ENCODE data around the gene PSME4. TPM values are rescaled to one million over a fixed set of nuclear protein-coding genes. Genes with fewer than 3 reads are reported as not detected.

PSME4 gene
- total RNA-seq, 1 experiment from 2014 or later, result 65.2 TPM

DNA sequence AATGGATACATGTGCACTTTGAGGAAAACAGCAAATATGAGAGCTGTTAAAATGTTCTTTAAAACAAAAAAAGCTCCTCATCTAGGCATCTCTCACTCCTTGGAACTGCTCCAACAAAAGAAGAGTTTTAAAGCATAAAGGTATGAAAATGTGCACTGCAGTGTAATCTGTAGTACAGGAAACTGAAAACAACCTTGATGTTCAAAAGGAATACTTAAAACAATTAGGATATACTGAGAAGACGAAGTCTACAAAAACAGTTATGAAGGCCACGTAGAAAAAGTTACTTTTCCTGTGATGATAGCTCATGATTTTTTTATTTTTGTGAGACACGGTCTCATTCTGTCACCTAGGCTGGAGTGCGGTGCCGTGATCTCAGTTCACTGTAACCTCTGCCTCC lies 109.0 kb downstream of the PSME4 start:
- H3K36me3 Mint-ChIP-seq (ENCODE audit: insufficient read depth, unreplicated experiment), result peaks cover 44% of the 10 kb centered on the region
- no peak overlapping the region for H3K4me3 Mint-ChIP-seq (ENCODE audit: unreplicated experiment)
- H3K27me3 Mint-ChIP-seq (ENCODE audit: insufficient read depth, unreplicated experiment), result no peaks in the 10 kb centered on the region
- TF ChIP-seq, protein P1, sequence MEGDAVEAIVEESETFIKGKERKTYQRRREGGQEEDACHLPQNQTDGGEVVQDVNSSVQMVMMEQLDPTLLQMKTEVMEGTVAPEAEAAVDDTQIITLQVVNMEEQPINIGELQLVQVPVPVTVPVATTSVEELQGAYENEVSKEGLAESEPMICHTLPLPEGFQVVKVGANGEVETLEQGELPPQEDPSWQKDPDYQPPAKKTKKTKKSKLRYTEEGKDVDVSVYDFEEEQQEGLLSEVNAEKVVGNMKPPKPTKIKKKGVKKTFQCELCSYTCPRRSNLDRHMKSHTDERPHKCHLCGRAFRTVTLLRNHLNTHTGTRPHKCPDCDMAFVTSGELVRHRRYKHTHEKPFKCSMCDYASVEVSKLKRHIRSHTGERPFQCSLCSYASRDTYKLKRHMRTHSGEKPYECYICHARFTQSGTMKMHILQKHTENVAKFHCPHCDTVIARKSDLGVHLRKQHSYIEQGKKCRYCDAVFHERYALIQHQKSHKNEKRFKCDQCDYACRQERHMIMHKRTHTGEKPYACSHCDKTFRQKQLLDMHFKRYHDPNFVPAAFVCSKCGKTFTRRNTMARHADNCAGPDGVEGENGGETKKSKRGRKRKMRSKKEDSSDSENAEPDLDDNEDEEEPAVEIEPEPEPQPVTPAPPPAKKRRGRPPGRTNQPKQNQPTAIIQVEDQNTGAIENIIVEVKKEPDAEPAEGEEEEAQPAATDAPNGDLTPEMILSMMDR (IDR thresholded peaks at IDR 0.05; ENCODE audit: unreplicated experiment), result no peak
- ChIA-PET POLR2A (interaction anchor here (0.7 to 1.5 kb wide), 5 partner anchors 15 to 213 kb away, joined by 3 to 6 read pairs (median 3); partner anchors contain the start of gene PSME4), CTCF (interaction anchor here (0.6 to 1.1 kb wide), 3 partner anchors 9 to 83 kb away, joined by 3 read pairs; no protein-coding TSS in a partner anchor)
- BruUV-seq (replicated peaks), result no TSS peak
- H3K9me3 Mint-ChIP-seq (ENCODE audit: unreplicated experiment), result no peaks in the 10 kb centered on the region
- H3K27ac Mint-ChIP-seq (ENCODE audit: low read depth, unreplicated experiment), result no peak overlapping the region
- DNase-seq (ENCODE audit: unreplicated experiment), result no peak
- H3K4me1 Mint-ChIP-seq (ENCODE audit: insufficient read depth, unreplicated experiment), result no peaks in the 10 kb centered on the region
- intact Hi-C loops (cut with micrococcal nuclease), result no loop called here

DNA sequence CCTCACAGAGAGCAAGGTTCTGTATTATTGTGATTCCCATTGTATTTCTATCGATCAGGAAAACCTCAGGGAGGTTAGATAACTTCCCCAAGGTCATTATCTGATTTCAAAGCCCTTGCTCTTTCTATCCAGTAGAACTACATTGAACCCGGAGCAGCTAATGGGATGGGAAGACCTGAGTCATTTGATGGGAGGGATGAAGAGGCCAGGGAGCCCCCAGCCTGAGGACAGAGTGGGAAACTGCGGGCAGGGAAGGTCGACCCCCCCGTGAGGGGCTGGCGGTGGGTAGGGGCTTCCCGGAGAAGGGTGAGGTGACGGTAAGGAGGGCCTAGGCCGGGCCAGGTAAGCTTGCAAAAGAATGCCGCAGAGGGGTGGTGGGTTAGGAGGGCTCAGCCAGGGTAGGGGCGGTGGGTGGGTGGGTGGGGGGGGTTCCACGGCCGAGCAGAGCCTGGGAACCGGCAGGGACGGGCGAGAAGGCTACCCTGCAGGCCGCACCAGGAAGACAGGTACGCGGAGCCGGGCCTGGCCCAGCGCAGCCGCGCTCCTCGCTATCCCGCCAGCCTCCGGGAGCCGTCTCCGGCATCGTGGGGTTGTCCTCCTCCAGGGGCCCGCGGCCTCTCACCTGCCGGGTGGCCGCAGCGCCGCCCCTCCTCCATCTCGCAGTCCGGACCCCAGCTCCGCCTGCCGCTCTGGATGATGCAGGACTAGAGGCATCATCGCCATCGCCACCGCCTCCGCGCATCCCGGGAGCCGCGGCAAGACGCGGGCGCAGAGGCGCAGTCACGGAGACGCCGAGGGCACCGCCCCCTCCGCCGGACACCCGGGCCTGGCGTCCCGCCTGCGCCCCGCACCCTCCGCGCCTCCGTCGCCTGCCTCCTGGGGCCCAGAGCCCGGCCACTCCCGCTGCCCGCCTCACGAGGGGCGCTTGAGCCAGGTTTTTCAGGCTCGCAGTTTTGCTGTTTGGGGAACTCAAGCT lies 111.3 kb downstream of the PSME4 start, which contains the start of gene GPR75:
TSS of gene GPR75 (minus strand) at position 762 of the 976 bp plus-strand sequence. CDS start 5,211 bp downstream, outside the sequence.
- Mint-ChIP-seq H3K36me3 (ENCODE audit: insufficient read depth, unreplicated experiment) (peaks cover 30% of the 10 kb centered on the region), H3K4me3 (ENCODE audit: unreplicated experiment) (no peak within 1 kb of the TSS), H3K4me1 (ENCODE audit: insufficient read depth, unreplicated experiment) (no peaks in the 10 kb centered on the region), H3K9me3 (ENCODE audit: unreplicated experiment) (no peaks in the 10 kb centered on the region), H3K27me3 (ENCODE audit: insufficient read depth, unreplicated experiment) (no peaks in the 10 kb centered on the region), H3K27ac (ENCODE audit: low read depth, unreplicated experiment) (no peak within 1 kb of the TSS)
- TF ChIP-seq, protein P1 (IDR thresholded peaks at IDR 0.05; ENCODE audit: unreplicated experiment), result no peak
- intact Hi-C loops (cut with micrococcal nuclease), result no loop called here
- ChIA-PET POLR2A (no interaction called here), CTCF (interaction anchor here (0.6 kb wide), 1 partner anchor 137 kb away, joined by 3 read pairs; no protein-coding TSS in a partner anchor)
- no peak for DNase-seq (ENCODE audit: unreplicated experiment)
- BruUV-seq (replicated peaks), result no TSS peak

DNA sequence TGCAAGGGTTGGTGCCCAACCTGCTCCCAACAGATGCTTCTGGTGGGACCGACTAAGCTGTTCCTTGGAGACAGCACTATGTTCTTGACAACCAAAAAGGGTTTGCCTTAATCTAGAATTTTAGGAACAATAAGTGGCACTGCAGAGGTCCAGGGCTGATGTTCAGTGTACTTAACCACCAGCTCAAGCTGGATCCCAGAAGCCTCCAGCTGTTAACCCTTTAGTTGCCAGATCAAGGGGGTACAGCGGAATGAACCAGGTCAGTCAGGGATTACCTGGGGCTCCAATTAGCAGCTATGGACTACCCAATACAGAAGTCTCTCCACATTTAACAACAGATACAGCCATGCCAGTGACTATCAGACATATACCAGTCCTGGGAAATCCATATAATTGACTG lies 114.5 kb downstream of the PSME4 start:
- intact Hi-C loops (cut with micrococcal nuclease), result no loop called here
- no TSS peak for BruUV-seq (replicated peaks)
- ChIA-PET CTCF (interaction anchor here (0.5 to 0.7 kb wide), 2 partner anchors 15 to 17 kb away, joined by 3 read pairs; no protein-coding TSS in a partner anchor), POLR2A (no interaction called here)
- TF ChIP-seq, protein P1 (IDR thresholded peaks at IDR 0.05; ENCODE audit: unreplicated experiment), result no peak
- H3K27ac Mint-ChIP-seq (ENCODE audit: low read depth, unreplicated experiment), result no peak overlapping the region
- no peaks in the 10 kb centered on the region for H3K27me3 Mint-ChIP-seq (ENCODE audit: insufficient read depth, unreplicated experiment)
- no peaks in the 10 kb centered on the region for H3K4me1 Mint-ChIP-seq (ENCODE audit: insufficient read depth, unreplicated experiment)
- H3K9me3 Mint-ChIP-seq (ENCODE audit: unreplicated experiment), result no peaks in the 10 kb centered on the region
- no peak for DNase-seq (ENCODE audit: unreplicated experiment)
- H3K4me3 Mint-ChIP-seq (ENCODE audit: unreplicated experiment), result no peak overlapping the region
- H3K36me3 Mint-ChIP-seq (ENCODE audit: insufficient read depth, unreplicated experiment), result peaks cover 39% of the 10 kb centered on the region

DNA sequence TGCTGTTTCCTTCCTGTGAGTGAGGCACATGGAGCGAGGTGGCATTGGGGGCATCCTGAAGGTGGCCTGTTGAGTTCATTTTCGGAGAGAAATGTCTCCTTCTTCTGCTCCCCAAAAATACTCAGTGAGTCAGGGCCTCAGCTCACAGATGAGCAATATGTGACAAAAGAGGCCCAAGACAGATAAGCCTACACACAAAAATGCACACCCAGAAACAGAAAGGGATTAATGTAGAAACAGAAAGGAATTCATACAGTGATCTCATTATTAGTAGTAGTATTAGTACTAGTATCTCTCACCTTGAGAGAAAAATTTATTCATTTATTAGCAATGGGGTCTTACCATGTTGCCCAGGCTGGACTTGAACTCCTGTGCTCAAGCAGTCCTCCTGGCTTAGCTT lies 116.1 kb downstream of the PSME4 start:
- Mint-ChIP-seq H3K9me3 (ENCODE audit: unreplicated experiment) (no peaks in the 10 kb centered on the region), H3K36me3 (ENCODE audit: insufficient read depth, unreplicated experiment) (peaks cover 44% of the 10 kb centered on the region), H3K27ac (ENCODE audit: low read depth, unreplicated experiment) (peak overlapping the region; percentile 9), H3K27me3 (ENCODE audit: insufficient read depth, unreplicated experiment) (no peaks in the 10 kb centered on the region), H3K4me1 (ENCODE audit: insufficient read depth, unreplicated experiment) (no peaks in the 10 kb centered on the region), H3K4me3 (ENCODE audit: unreplicated experiment) (no peak overlapping the region)
- BruUV-seq (replicated peaks), result no TSS peak
- TF ChIP-seq, protein P1 (IDR thresholded peaks at IDR 0.05; ENCODE audit: unreplicated experiment), result no peak
- ChIA-PET CTCF (interaction anchor here (0.7 kb wide), 1 partner anchor 93 kb away, joined by 4 read pairs; no protein-coding TSS in a partner anchor), POLR2A (no interaction called here)
- intact Hi-C loops (cut with micrococcal nuclease), result no loop called here
- DNase-seq (ENCODE audit: unreplicated experiment), result no peak
